A549 (cell line): ENCODE measurements around the gene ADGRB2. TPM values are rescaled to one million over a fixed set of nuclear protein-coding genes. Genes with fewer than 3 reads are reported as not detected.

Experiments
- ATAC-seq, 2 experiments: fragments of 200-7000 bp in 1 of 2; fragments of >200 bp in 1 of 2; cut with Nextera tagmentation in 1 of 2; cut with Tn5 transposase in 1 of 2; 3 replicates each; pipeline versions ENCODE4 v1.8.0 to v1.9.1; 2018 to 2020; ENCODE audit warnings: mild to moderate bottlenecking in 1 of 2, moderate library complexity in 1 of 2
- CTCF ChIA-PET: fragments of 300-600 bp; sonication (Branson Sonifier 250); formaldehyde crosslinking; extraction: SDS; loops from one replicate; lab custom pipeline; 2021; ENCODE audit warnings: antibody characterized with exemption, inconsistent platforms; lab: Yijun Ruan, JAX
- POLR2A ChIA-PET: fragments of 350-600 bp; formaldehyde crosslinking; extraction: SDS; loops from one replicate; lab custom pipeline; 2021; ENCODE audit warnings: antibody characterized with exemption, inconsistent platforms; lab: Yijun Ruan, JAX
- DNase-seq, 2 experiments: peaks; one replicate each; pipeline versions ENCODE4 v3.0.0 to v3.0.0-alpha.2; 2011 to 2016; ENCODE audit warnings: low read depth in 1 of 2, low spot score in 1 of 2
- FAIRE-seq: peaks from 2 replicates; lab custom pipeline; 2011; peaks lifted over from hg19 to GRCh38; lab: Jason Lieb, UNC
- H3K27ac ChIP-seq, 2 experiments: fragments of >200 bp; sonication (Bioruptor Twin); formaldehyde crosslinking; 3 replicates each; pipeline ENCODE4 v1.5.1; 2016 to 2017
- H3K4me1 ChIP-seq: fragments of >200 bp; sonication (Bioruptor Twin); formaldehyde crosslinking; 3 replicates; pipeline ENCODE4 v1.6.1; 2016
- H3K4me2 ChIP-seq: fragments of >200 bp; sonication (Bioruptor Twin); formaldehyde crosslinking; 3 replicates; pipeline ENCODE4 v1.6.1; 2016
- H3K4me3 ChIP-seq: fragments of >200 bp; sonication (Bioruptor Twin); formaldehyde crosslinking; 3 replicates; pipeline ENCODE4 v1.5.1; 2016
- H3K9me3 ChIP-seq: fragments of >200 bp; sonication (Bioruptor Twin); formaldehyde crosslinking; 3 replicates; pipeline ENCODE4 v1.6.1; 2016
- BHLHE40 ChIP-seq: IDR thresholded peaks from 2 replicates; pipeline ENCODE4 v1.6.1; 2012; ENCODE audit warnings: low read depth, low read length, inconsistent platforms
- CBX2 ChIP-seq: fragments of 200-600 bp; sonication (generic); IDR thresholded peaks from 2 replicates; pipeline ENCODE4 v1.6.1; 2016; ENCODE audit warnings: low read depth, mild to moderate bottlenecking, borderline replicate concordance
- CBX8 ChIP-seq: fragments of 200-600 bp; sonication (generic); IDR thresholded peaks from 2 replicates; pipeline ENCODE4 v1.6.1; 2016
- CEBPB ChIP-seq, 2 experiments: fragments of >200 bp in 1 of 2; sonication (Bioruptor Twin) in 1 of 2; formaldehyde crosslinking in 1 of 2; IDR thresholded peaks; 2 replicates each; pipeline ENCODE4 v1.6.1; 2012 to 2016
- CTCF ChIP-seq: fragments of >200 bp; sonication (Bioruptor Twin); formaldehyde crosslinking; IDR thresholded peaks from 3 replicates; pipeline ENCODE4 v1.5.1; 2016
- EP300 ChIP-seq, 2 experiments: fragments of >200 bp; sonication (Bioruptor Twin); formaldehyde crosslinking; IDR thresholded peaks; 2 replicates in 1 of 2; 3 replicates in 1 of 2; pipeline ENCODE4 v1.6.1; 2016 to 2017
- FOSB ChIP-seq: fragments of 250-450 bp; sonication (Bioruptor Pico); IDR thresholded peaks from 2 replicates; pipeline ENCODE4 v1.5.0; 2020; ENCODE audit warnings: mild to moderate bottlenecking, moderate library complexity
- GATA3 ChIP-seq: IDR thresholded peaks from 2 replicates; pipeline ENCODE4 v1.6.1; 2012; ENCODE audit warnings: borderline replicate concordance
- HDAC2 ChIP-seq: fragments of 200-600 bp; sonication (generic); IDR thresholded peaks from 2 replicates; pipeline ENCODE4 v1.6.1; 2016
- HES2 ChIP-seq: fragments of >200 bp; sonication (Bioruptor Twin); formaldehyde crosslinking; IDR thresholded peaks from 2 replicates; pipeline ENCODE4 v1.6.1; 2016
- HOXA7 ChIP-seq: fragments of 250-450 bp; sonication (Bioruptor Pico); IDR thresholded peaks from 2 replicates; pipeline ENCODE4 v1.5.0; 2020; ENCODE audit warnings: mild to moderate bottlenecking, moderate library complexity
- HOXB13 ChIP-seq: fragments of 250-450 bp; sonication (Bioruptor Pico); IDR thresholded peaks from 2 replicates; pipeline ENCODE4 v1.5.0; 2020; ENCODE audit warnings: low read depth, mild to moderate bottlenecking, moderate library complexity
- JUNB ChIP-seq: fragments of >200 bp; sonication (Bioruptor Twin); formaldehyde crosslinking; IDR thresholded peaks from 2 replicates; pipeline ENCODE4 v1.6.1; 2016
- KDM5A ChIP-seq: fragments of 200-600 bp; sonication (generic); IDR thresholded peaks from 2 replicates; pipeline ENCODE4 v1.6.1; 2016; ENCODE audit warnings: antibody characterized with exemption, mild to moderate bottlenecking
- MYC ChIP-seq: IDR thresholded peaks from 2 replicates; pipeline ENCODE4 v1.6.1; 2012; ENCODE audit warnings: mild to moderate bottlenecking, inconsistent platforms, low read length, improper control_type of control experiment, borderline replicate concordance
- NR3C1 ChIP-seq: fragments of >200 bp; sonication (Bioruptor Twin); formaldehyde crosslinking; IDR thresholded peaks from 3 replicates; pipeline ENCODE4 v1.6.1; 2017
- RAD21 ChIP-seq, 2 experiments: fragments of >200 bp in 1 of 2; sonication (Bioruptor Twin) in 1 of 2; formaldehyde crosslinking in 1 of 2; IDR thresholded peaks in 1 of 2; conservative IDR thresholded peaks in 1 of 2; 2 replicates in 1 of 2; 3 replicates in 1 of 2; pipeline ENCODE4 v1.6.1; 2012 to 2018; ENCODE audit warnings: inconsistent platforms in 1 of 2
- RCOR1 ChIP-seq: fragments of 150-350 bp; IDR thresholded peaks from 2 replicates; pipeline ENCODE4 v1.6.1; 2014; ENCODE audit warnings: antibody characterized with exemption, low read length, low read depth
- RFX5 ChIP-seq: fragments of 450-650 bp; IDR thresholded peaks from 2 replicates; pipeline ENCODE4 v1.7.1; 2014; ENCODE audit warnings: antibody characterized with exemption, mild to moderate bottlenecking, moderate library complexity
- SMC3 ChIP-seq: fragments of >200 bp; sonication (Bioruptor Twin); formaldehyde crosslinking; IDR thresholded peaks from 3 replicates; pipeline ENCODE4 v1.6.1; 2018; ENCODE audit warnings: inconsistent platforms
- SREBF2 ChIP-seq: fragments of 450-650 bp; IDR thresholded peaks from 2 replicates; pipeline ENCODE4 v1.6.1; 2014; ENCODE audit warnings: mild to moderate bottlenecking, moderate library complexity
- ZSCAN20 ChIP-seq: fragments of 250-450 bp; sonication (Bioruptor Pico); IDR thresholded peaks from 2 replicates; pipeline ENCODE4 v1.8.0; 2022; ENCODE audit warnings: mild to moderate bottlenecking, moderate library complexity
- WGBS: methylation state at CpG from one replicate; pipeline ENCODE4 v1.1.6; 2017; ENCODE audit errors: missing lambda C conversion rate; 5-methylcytosine and 5-hydroxymethylcytosine counted together
- polyA plus RNA-seq, 4 experiments: library from polyadenylated mRNA; depleted of rRNA in 3 of 4; stranded (reverse); fragments of >200 nt; fragmentation: RNase III in 1 of 4; extraction: RNeasy Plus Mini Kit Qiagen cat#74134 plus additional on column Dnase treatment in 1 of 4; gene quantifications; 2 replicates in 3 of 4; 3 replicates in 1 of 4; pipeline ENCODE4 v1.2.3, GENCODE V29; 2011 to 2017
- TF ChIP-seq, protein P1 (sequence below): fragments of 250-450 bp; sonication (Bioruptor Pico); IDR thresholded peaks from 2 replicates; pipeline ENCODE4 v1.5.0; 2021; ENCODE audit warnings: mild to moderate bottlenecking, moderate library complexity, borderline replicate concordance
- TF ChIP-seq, protein P2 (sequence below): IDR thresholded peaks from 2 replicates; pipeline ENCODE4 v1.6.1; 2012; ENCODE audit warnings: low read depth, borderline replicate concordance
- TF ChIP-seq, protein P3 (sequence below): IDR thresholded peaks from 2 replicates; pipeline ENCODE4 v1.6.1; 2012

The ADGRB2 gene
- polyA plus RNA-seq, 2 of the 4 experiments (the other 2 are of a cell fraction): 2.3 to 6.6 TPM

GRCh38 chr1:31691951-31692350 is 72.2 kb downstream of the ADGRB2 start:
- Histone ChIP-seq H3K27ac (peak overlapping the region; percentile 68 to 95), H3K9me3 (no peaks in the 10 kb centered on the region), H3K4me2 (no peak overlapping the region), H3K4me1 (peaks cover 70% of the 10 kb centered on the region), H3K4me3 (no peak overlapping the region)
- FAIRE-seq: no peak
- CTCF ChIA-PET: interaction anchor here (1.0 to 6.3 kb wide), 5 partner anchors 13 to 27 kb away, joined by 3 to 40 read pairs (median 6); no protein-coding TSS in a partner anchor
- 76% methylated on average over 7 of the region's 11 CpGs for WGBS
- no peak for DNase-seq
- TF ChIP-seq, protein P1, sequence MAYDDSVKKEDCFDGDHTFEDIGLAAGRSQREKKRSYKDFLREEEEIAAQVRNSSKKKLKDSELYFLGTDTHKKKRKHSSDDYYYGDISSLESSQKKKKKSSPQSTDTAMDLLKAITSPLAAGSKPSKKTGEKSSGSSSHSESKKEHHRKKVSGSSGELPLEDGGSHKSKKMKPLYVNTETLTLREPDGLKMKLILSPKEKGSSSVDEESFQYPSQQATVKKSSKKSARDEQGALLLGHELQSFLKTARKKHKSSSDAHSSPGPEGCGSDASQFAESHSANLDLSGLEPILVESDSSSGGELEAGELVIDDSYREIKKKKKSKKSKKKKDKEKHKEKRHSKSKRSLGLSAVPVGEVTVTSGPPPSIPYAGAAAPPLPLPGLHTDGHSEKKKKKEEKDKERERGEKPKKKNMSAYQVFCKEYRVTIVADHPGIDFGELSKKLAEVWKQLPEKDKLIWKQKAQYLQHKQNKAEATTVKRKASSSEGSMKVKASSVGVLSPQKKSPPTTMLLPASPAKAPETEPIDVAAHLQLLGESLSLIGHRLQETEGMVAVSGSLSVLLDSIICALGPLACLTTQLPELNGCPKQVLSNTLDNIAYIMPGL (CRISPR knock-in tag): no peak
- no peak for TF ChIP-seq RCOR1
- TF ChIP-seq CTCF: 0 out of 3 replicates have a peak, but pooled peaks have one; percentile 5
- TF ChIP-seq SREBF2: no peak
- TF ChIP-seq RAD21 (conservative IDR thresholded peaks at IDR 0.05 in 1 of 2, IDR thresholded peaks at IDR 0.05 in 1 of 2): peak in 1 of 2 experiments; percentile 17; a peak in 1 of 5 replicates
- TF ChIP-seq CEBPB (IDR thresholded peaks at IDR 0.05): no peak
- TF ChIP-seq, protein P2, sequence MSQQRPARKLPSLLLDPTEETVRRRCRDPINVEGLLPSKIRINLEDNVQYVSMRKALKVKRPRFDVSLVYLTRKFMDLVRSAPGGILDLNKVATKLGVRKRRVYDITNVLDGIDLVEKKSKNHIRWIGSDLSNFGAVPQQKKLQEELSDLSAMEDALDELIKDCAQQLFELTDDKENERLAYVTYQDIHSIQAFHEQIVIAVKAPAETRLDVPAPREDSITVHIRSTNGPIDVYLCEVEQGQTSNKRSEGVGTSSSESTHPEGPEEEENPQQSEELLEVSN: no peak
- TF ChIP-seq GATA3: no peak
- POLR2A ChIA-PET: no interaction called here
- peak in 1 of 2 experiments; percentile 43; a peak in 3 of 6 replicates for ATAC-seq

- POLR2A ChIA-PET: interaction anchor here (2.0 kb wide), 1 partner anchor 10 kb away, joined by 11 read pairs; no protein-coding TSS in a partner anchor
- ATAC-seq (no peak), DNase-seq (no peak)
Observed at GRCh38 chr1:31691446-31691845, 72.7 kb downstream of the ADGRB2 start.

More at GRCh38 chr1:31691446-31691845, 72.7 kb downstream of the ADGRB2 start:
- H3K27ac ChIP-seq: peak overlapping the region; percentile 68 to 95; a peak in 5 of 6 replicates
- TF ChIP-seq CBX8 (no peak), HDAC2 (no peak), RAD21 (conservative IDR thresholded peaks at IDR 0.05 in 1 of 2, IDR thresholded peaks at IDR 0.05 in 1 of 2) (no peak), SMC3 (no peak), EP300 (IDR thresholded peaks at IDR 0.05) (no peak), HOXA7 (CRISPR knock-in tag) (no peak), JUNB (no peak), SREBF2 (no peak), BHLHE40 (no peak), FOSB (CRISPR knock-in tag) (no peak), RFX5 (no peak), MYC (no peak), KDM5A (no peak), ZSCAN20 (no peak), HOXB13 (CRISPR knock-in tag) (no peak), NR3C1 (no peak), CTCF (no peak), CBX2 (no peak), HES2 (no peak)
- TF ChIP-seq, protein P3, sequence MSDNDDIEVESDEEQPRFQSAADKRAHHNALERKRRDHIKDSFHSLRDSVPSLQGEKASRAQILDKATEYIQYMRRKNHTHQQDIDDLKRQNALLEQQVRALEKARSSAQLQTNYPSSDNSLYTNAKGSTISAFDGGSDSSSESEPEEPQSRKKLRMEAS: no peak
- WGBS: 100% methylated on average over 2 of the region's 4 CpGs
- FAIRE-seq: no peak
- no peak overlapping the region for H3K4me2 ChIP-seq
- peaks cover 70% of the 10 kb centered on the region for H3K4me1 ChIP-seq
- no peak overlapping the region for H3K4me3 ChIP-seq
- H3K9me3 ChIP-seq: no peaks in the 10 kb centered on the region
- CTCF ChIA-PET: interaction anchor here (2.0 to 6.3 kb wide), 5 partner anchors 13 to 27 kb away, joined by 5 to 40 read pairs (median 6); no protein-coding TSS in a partner anchor
